Endodermal cell (in vitro differentiated cells): ENCODE measurements around the gene VAV1. TPM values are rescaled to one million over a fixed set of nuclear protein-coding genes. Genes with fewer than 3 reads are reported as not detected.

Experiments used
- DNase-seq: peaks from one replicate; pipeline ENCODE4 v3.0.0-alpha.2; 2017
- H3K27ac ChIP-seq: 2 replicates; pipeline ENCODE4 v1.5.1; 2013; ENCODE audit warnings: mild to moderate bottlenecking, low read depth, low read length, moderate library complexity
- H3K27me3 ChIP-seq: 2 replicates; pipeline ENCODE4 v1.6.1; 2013; ENCODE audit warnings: mild to moderate bottlenecking, low read length, moderate library complexity; ENCODE audit not compliant: insufficient read depth, control insufficient read depth, poor library complexity, severe bottlenecking
- H3K36me3 ChIP-seq: 2 replicates; pipeline ENCODE4 v1.7.0; 2013; ENCODE audit warnings: mild to moderate bottlenecking, low read length, moderate library complexity; ENCODE audit not compliant: control insufficient read depth, insufficient read depth
- H3K4me1 ChIP-seq: one replicate; pipeline ENCODE4 v1.7.0; 2013; ENCODE audit warnings: low read length; ENCODE audit not compliant: control insufficient read depth, insufficient read depth
- H3K4me3 ChIP-seq: 2 replicates; pipeline ENCODE4 v1.5.1; 2013; ENCODE audit warnings: mild to moderate bottlenecking, low read length, moderate library complexity
- H3K9ac ChIP-seq: 2 replicates; pipeline ENCODE4 v1.6.1; 2013; ENCODE audit warnings: mild to moderate bottlenecking, low read length, moderate library complexity; ENCODE audit not compliant: poor library complexity, severe bottlenecking; ENCODE audit errors: extremely low read depth
- H3K9me3 ChIP-seq: 2 replicates; pipeline ENCODE4 v1.6.1; 2013; ENCODE audit warnings: mild to moderate bottlenecking, low read length, moderate library complexity; ENCODE audit not compliant: control insufficient read depth
- H3K27ac Mint-ChIP-seq: 2 replicates; pipeline ENCODE4 v1.8.0; 2020; ENCODE audit warnings: mixed read lengths
- H3K27me3 Mint-ChIP-seq: 2 replicates; pipeline ENCODE4 v1.8.0; 2021; ENCODE audit warnings: mild to moderate bottlenecking, mixed read lengths; ENCODE audit not compliant: insufficient read depth
- H3K36me3 Mint-ChIP-seq: 2 replicates; pipeline ENCODE4 v1.8.0; 2020; ENCODE audit warnings: low read depth, mixed read lengths
- H3K4me1 Mint-ChIP-seq: 2 replicates; pipeline ENCODE4 v1.8.0; 2020; ENCODE audit warnings: mixed read lengths
- H3K4me3 Mint-ChIP-seq: 2 replicates; pipeline ENCODE4 v1.8.0; 2020; ENCODE audit warnings: mild to moderate bottlenecking, moderate library complexity, mixed read lengths
- H3K9me3 Mint-ChIP-seq: 2 replicates; pipeline ENCODE4 v1.8.0; 2020; ENCODE audit warnings: mild to moderate bottlenecking, mixed read lengths
- WGBS, 2 experiments: methylation state at CpG; one replicate each; pipeline versions ENCODE4 v1.1.5 to v1.1.7; 2013; ENCODE audit warnings: missing lambda C conversion rate in 2 of 2, mixed read lengths in 1 of 2; ENCODE audit not compliant: insufficient coverage in 1 of 2, insufficient read length in 1 of 2; 5-methylcytosine and 5-hydroxymethylcytosine counted together
- total RNA-seq, 2 donors: library from RNA; stranded (reverse); fragmentation: NEBNext Ultra II Directional in 1 of 2; extraction: Animal tissue kit (Norgen Biotek cat#: 25700) in 1 of 2; gene quantifications; 2 replicates in 1 of 2; 3 replicates in 1 of 2; pipeline ENCODE4 v1.2.1, GENCODE V29; 2021
- TF ChIP-seq, protein P1 (sequence below): fragments of 200-600 bp; sonication (generic); conservative IDR thresholded peaks from 2 replicates; pipeline ENCODE4 v1.5.0; 2021; ENCODE audit warnings: antibody characterized with exemption, mild to moderate bottlenecking

Gene VAV1
- total RNA-seq, 2 donors from 2014 or later: not detected

DNA sequence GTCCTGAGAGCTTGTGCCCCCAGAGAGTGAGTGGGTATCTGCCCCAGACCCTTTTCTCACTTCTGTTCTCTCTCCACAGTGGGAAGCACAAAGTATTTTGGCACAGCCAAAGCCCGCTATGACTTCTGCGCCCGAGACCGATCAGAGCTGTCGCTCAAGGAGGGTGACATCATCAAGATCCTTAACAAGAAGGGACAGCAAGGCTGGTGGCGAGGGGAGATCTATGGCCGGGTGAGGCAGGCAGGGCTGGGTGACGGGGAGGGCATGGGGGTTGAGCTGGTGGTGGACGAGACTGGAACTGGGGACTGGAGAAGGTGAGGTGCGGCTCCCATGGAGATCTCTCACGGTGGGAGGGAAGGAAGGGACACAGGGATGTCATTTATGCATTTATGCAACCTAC, 81.4 kb downstream of the VAV1 start:
- TF ChIP-seq, protein P1, sequence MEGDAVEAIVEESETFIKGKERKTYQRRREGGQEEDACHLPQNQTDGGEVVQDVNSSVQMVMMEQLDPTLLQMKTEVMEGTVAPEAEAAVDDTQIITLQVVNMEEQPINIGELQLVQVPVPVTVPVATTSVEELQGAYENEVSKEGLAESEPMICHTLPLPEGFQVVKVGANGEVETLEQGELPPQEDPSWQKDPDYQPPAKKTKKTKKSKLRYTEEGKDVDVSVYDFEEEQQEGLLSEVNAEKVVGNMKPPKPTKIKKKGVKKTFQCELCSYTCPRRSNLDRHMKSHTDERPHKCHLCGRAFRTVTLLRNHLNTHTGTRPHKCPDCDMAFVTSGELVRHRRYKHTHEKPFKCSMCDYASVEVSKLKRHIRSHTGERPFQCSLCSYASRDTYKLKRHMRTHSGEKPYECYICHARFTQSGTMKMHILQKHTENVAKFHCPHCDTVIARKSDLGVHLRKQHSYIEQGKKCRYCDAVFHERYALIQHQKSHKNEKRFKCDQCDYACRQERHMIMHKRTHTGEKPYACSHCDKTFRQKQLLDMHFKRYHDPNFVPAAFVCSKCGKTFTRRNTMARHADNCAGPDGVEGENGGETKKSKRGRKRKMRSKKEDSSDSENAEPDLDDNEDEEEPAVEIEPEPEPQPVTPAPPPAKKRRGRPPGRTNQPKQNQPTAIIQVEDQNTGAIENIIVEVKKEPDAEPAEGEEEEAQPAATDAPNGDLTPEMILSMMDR: no peak

DNA sequence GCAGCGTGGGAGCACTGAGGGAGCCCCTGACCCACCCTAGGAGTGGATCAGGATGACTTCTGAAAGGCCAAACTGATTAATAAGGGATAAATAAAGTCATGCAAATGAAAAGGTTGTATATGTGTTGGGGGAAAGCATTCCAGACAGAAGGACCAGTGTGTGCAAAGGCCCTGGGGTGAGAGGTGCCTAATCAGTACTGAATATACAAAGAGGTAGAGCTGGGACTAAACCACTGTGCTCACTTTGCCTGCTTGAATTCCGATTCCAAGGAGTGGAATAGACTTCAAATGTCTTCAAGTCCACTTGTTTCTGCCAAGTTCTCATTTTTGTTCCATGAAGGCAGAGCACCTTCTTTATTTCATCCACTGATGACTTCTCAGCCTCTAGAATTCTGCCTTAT, 82.2 kb downstream of the VAV1 start:
- peaks cover 40% of the 10 kb centered on the region for H3K9me3 ChIP-seq
- no peak overlapping the region for H3K27ac ChIP-seq
- WGBS, 2 experiments: 33 to 62% methylated on average over 2 of the region's 2 CpGs
- H3K27me3 ChIP-seq: no peaks in the 10 kb centered on the region
- no peak overlapping the region for H3K4me3 Mint-ChIP-seq
- no peaks in the 10 kb centered on the region for H3K36me3 ChIP-seq
- H3K4me1 Mint-ChIP-seq: no peaks in the 10 kb centered on the region
- H3K9me3 Mint-ChIP-seq: peaks cover 9% of the 10 kb centered on the region
- H3K27ac Mint-ChIP-seq: no peak overlapping the region
- no peak overlapping the region for H3K9ac ChIP-seq
- DNase-seq: no peak
- TF ChIP-seq, protein P1: no peak
- H3K36me3 Mint-ChIP-seq: no peaks in the 10 kb centered on the region
- H3K4me1 ChIP-seq: no peaks in the 10 kb centered on the region
- H3K27me3 Mint-ChIP-seq: peaks cover 6% of the 10 kb centered on the region
- no peak overlapping the region for H3K4me3 ChIP-seq

More for the DNA sequence above, 81.4 kb downstream of the VAV1 start:
- Histone ChIP-seq H3K36me3 (no peaks in the 10 kb centered on the region), H3K4me3 (no peak overlapping the region), H3K4me1 (no peaks in the 10 kb centered on the region), H3K9ac (no peak overlapping the region), H3K9me3 (peaks cover 43% of the 10 kb centered on the region), H3K27ac (no peak overlapping the region), H3K27me3 (no peaks in the 10 kb centered on the region)
- Mint-ChIP-seq H3K4me1 (no peaks in the 10 kb centered on the region), H3K27ac (no peak overlapping the region), H3K9me3 (peaks cover 12% of the 10 kb centered on the region), H3K4me3 (no peak overlapping the region), H3K27me3 (peaks cover 6% of the 10 kb centered on the region), H3K36me3 (no peaks in the 10 kb centered on the region)
- DNase-seq: no peak
- 81 to 84% methylated on average over 6 to 11 of the region's 11 CpGs for WGBS, 2 experiments

DNA sequence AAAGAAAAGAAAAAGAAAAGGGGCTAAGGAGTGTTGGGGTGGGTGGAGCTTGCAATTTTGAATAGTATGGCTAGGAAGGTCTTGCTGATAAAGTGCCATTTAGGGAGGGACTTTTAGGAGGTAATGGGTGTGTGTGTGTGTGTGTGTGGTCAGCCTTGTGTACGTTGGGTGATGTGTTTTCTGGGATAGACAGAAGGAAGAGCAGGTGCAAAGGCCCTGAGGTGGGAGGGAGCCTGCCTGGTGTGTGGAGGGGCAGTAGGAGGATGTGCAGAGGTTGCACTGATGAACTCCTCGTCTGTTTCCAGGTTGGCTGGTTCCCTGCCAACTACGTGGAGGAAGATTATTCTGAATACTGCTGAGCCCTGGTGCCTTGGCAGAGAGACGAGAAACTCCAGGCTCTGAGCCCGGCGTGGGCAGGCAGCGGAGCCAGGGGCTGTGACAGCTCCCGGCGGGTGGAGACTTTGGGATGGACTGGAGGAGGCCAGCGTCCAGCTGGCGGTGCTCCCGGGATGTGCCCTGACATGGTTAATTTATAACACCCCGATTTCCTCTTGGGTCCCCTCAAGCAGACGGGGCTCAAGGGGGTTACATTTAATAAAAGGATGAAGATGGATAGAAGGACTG, 84.4 kb downstream of the VAV1 start:
- no peak for DNase-seq
- H3K9me3 ChIP-seq: peaks cover 22% of the 10 kb centered on the region
- H3K4me1 Mint-ChIP-seq: no peaks in the 10 kb centered on the region
- no peak overlapping the region for H3K27ac ChIP-seq
- H3K36me3 Mint-ChIP-seq: no peaks in the 10 kb centered on the region
- H3K4me1 ChIP-seq: no peaks in the 10 kb centered on the region
- H3K36me3 ChIP-seq: no peaks in the 10 kb centered on the region
- no peak overlapping the region for H3K4me3 Mint-ChIP-seq
- no peak overlapping the region for H3K9ac ChIP-seq
- WGBS, 2 experiments: 81 to 85% methylated on average over 9 to 14 of the region's 14 CpGs
- H3K4me3 ChIP-seq: no peak overlapping the region
- TF ChIP-seq, protein P1: no peak
- H3K27me3 Mint-ChIP-seq: peaks cover 6% of the 10 kb centered on the region
- H3K27ac Mint-ChIP-seq: no peak overlapping the region
- no peaks in the 10 kb centered on the region for H3K27me3 ChIP-seq
- H3K9me3 Mint-ChIP-seq: peaks cover 9% of the 10 kb centered on the region
